Mammary epithelial cell (primary cell): ENCODE results near the gene ABHD6.

Source experiments
- EZH2 ChIP-seq: IDR thresholded peaks from 2 replicates; pipeline ENCODE4 v1.6.1; 2012; ENCODE audit warnings: low read length, inconsistent platforms, borderline replicate concordance
- TF ChIP-seq, protein P1 (sequence below), 2 donors: IDR thresholded peaks in 1 of 2; conservative IDR thresholded peaks in 1 of 2; 2 replicates each; pipeline ENCODE4 v1.5.1; 2011 to 2012; ENCODE audit warnings: inconsistent platforms in 2 of 2, low read length in 2 of 2, mild to moderate bottlenecking in 2 of 2, control low read depth in 1 of 2, low read depth in 1 of 2; ENCODE audit not compliant: insufficient read depth in 1 of 2; ENCODE audit errors: extremely low read depth in 1 of 2

DNA sequence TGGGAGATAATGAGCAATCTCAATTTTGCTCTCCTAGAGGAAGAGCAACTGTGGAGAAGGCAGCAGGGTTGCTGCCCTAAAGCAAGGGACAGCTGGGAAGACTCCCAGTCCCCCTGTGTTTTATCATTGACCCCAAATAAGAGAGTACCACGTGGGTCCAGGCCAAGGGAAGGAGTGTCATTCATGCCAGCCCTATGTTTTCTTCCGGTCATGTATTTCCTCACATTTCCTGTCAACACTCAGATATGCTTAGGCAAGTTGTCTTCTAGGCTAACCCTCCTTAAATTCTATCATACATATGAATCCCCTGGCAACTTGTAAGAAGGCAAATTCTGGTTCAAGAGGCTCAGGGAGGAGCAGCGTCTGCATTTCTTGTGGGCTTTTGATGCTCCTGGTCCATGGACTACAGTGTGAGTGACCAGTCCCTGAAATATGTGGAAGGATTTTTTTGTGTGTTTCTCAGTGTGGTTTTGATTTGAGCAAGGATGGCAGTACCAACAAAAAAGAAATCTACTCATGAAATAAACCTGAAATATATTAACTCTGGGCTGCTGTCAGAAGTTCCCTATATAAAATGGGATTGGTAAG lies 36.5 kb downstream of the ABHD6 start:
- TF ChIP-seq, protein P1, sequence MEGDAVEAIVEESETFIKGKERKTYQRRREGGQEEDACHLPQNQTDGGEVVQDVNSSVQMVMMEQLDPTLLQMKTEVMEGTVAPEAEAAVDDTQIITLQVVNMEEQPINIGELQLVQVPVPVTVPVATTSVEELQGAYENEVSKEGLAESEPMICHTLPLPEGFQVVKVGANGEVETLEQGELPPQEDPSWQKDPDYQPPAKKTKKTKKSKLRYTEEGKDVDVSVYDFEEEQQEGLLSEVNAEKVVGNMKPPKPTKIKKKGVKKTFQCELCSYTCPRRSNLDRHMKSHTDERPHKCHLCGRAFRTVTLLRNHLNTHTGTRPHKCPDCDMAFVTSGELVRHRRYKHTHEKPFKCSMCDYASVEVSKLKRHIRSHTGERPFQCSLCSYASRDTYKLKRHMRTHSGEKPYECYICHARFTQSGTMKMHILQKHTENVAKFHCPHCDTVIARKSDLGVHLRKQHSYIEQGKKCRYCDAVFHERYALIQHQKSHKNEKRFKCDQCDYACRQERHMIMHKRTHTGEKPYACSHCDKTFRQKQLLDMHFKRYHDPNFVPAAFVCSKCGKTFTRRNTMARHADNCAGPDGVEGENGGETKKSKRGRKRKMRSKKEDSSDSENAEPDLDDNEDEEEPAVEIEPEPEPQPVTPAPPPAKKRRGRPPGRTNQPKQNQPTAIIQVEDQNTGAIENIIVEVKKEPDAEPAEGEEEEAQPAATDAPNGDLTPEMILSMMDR (conservative IDR thresholded peaks at IDR 0.05 in 1 of 2, IDR thresholded peaks at IDR 0.05 in 1 of 2; ENCODE audit: extremely low read depth in 1 of 2, insufficient read depth in 1 of 2, low read depth in 1 of 2, low read length in 2 of 2) = no peak
- TF ChIP-seq EZH2 = no peak
